Kidney (tissue), 14 donors: ENCODE results near the gene UBAC2. TPM values are rescaled to one million over a fixed set of nuclear protein-coding genes. Genes with fewer than 3 reads are reported as not detected.
A peak's percentile ranks its signal among the peaks of the same experiment; 100 is the strongest.

Source experiments
- DNase-seq, 5 donors: peaks; one replicate each; pipeline ENCODE4 v3.0.0-alpha.2; 2013 to 2020
- FAIRE-seq: peaks from 2 replicates; lab custom pipeline; 2012; peaks lifted over from hg19 to GRCh38; lab: Jason Lieb, UNC
- H3K27ac ChIP-seq, 2 donors: one replicate each; pipeline ENCODE4 v1.7.0; 2013; ENCODE audit warnings: low read depth in 2 of 2, low read length in 2 of 2, inconsistent platforms in 1 of 2
- H3K27me3 ChIP-seq: one replicate; pipeline ENCODE4 v1.7.1; 2013; ENCODE audit warnings: low read length, inconsistent platforms; ENCODE audit not compliant: control insufficient read depth, insufficient read depth
- H3K36me3 ChIP-seq, 3 donors: one replicate each; pipeline versions ENCODE4 v1.7.0 to v1.7.1; 2013; ENCODE audit warnings: low read length in 3 of 3, control low read depth in 1 of 3, inconsistent platforms in 1 of 3; ENCODE audit not compliant: insufficient read depth in 3 of 3, control insufficient read depth in 2 of 3
- H3K4me1 ChIP-seq, 3 donors: one replicate each; pipeline versions ENCODE4 v1.7.0 to v1.7.1; 2013; ENCODE audit warnings: low read length in 3 of 3, inconsistent platforms in 1 of 3, low read depth in 1 of 3; ENCODE audit not compliant: control insufficient read depth in 2 of 3, insufficient read depth in 2 of 3
- H3K4me3 ChIP-seq, 3 donors: one replicate each; pipeline versions ENCODE4 v1.7.0 to v1.8.1; 2013; ENCODE audit warnings: low read length in 3 of 3, control low read depth in 1 of 3, inconsistent platforms in 1 of 3
- H3K9ac ChIP-seq, 3 donors: one replicate each; pipeline versions ENCODE4 v1.7.0 to v1.7.1; 2013; ENCODE audit warnings: low read length in 3 of 3, control low read depth in 1 of 3, inconsistent platforms in 1 of 3
- H3K9me3 ChIP-seq, 3 donors: one replicate each; pipeline versions ENCODE4 v1.7.0 to v1.7.1; 2013; ENCODE audit warnings: low read length in 3 of 3, control low read depth in 1 of 3, inconsistent platforms in 1 of 3; ENCODE audit not compliant: control insufficient read depth in 2 of 3, insufficient read depth in 1 of 3
- intact Hi-C: fragments of 100-400 bp; cut with DNase I; formaldehyde crosslinking; loops from one replicate; pipeline ENCODE4 v1.11.1; 2022
- polyA plus RNA-seq: library from polyadenylated mRNA; stranded (reverse); fragments of 350-450 nt; fragmentation: Illumina TruSeq; extraction: RNeasy Lipid Tissue Mini Kit (QIAGEN cat#74804); gene quantifications from one replicate; pipeline ENCODE4 v1.2.3, GENCODE V29; 2014; ENCODE audit warnings: low read depth, low replicate concordance; ENCODE audit not compliant: insufficient read depth
- total RNA-seq: library from RNA; stranded (reverse); fragmentation: NEBNext Ultra II Directional; extraction: Animal tissue kit (Norgen Biotek cat#: 25700); gene quantifications from one replicate; pipeline ENCODE4 v1.2.1, GENCODE V29; 2021
- TF ChIP-seq, protein P1 (sequence below): IDR thresholded peaks from 3 replicates; pipeline ENCODE4 v1.5.1; 2012; ENCODE audit warnings: mild to moderate bottlenecking, moderate library complexity, borderline replicate concordance; ENCODE audit not compliant: insufficient read depth; ENCODE audit errors: extremely low read depth
- donor health status: control.
- donor health status: control.
- donor health status: control.
- donor health status: control.
- donor health status: control.
- donor health status: DM: yes; HTN: yes; CAD: no.
- donor health status: Normal renal cell carcinoma (clear cell type).

The UBAC2 gene
- total and polyA plus RNA-seq, 2 donors from 2014 or later, result 61.8 to 77.5 TPM

DNA sequence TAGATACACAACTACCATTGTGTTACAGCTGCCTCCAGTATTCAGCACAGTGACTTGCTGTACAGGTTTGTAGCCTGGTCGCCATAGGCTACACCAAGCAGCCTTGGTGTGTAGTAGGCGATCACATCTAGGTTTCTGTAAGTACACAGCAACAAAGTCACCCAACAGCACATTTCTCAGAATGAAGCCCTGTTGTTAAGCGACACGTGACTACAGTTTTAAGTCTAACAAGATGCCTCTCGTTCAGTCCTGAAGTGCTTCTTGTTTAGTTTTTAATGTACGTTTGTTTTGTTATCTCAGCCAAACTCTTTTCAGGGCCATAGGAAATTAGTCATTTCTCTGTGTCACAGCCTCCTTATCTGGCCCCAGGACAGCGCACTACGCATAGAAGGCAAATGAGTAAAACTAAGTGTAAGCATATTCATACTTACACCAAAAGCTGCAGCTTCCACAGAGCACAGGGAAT, 156.5 kb downstream of the UBAC2 start:
- DNase-seq (no peak), FAIRE-seq (no peak)
- H3K4me1 ChIP-seq, result peaks cover 0 to 9% (median 3%) of the 10 kb centered on the region in 3 donors
- no peak overlapping the region for H3K4me3 ChIP-seq
- TF ChIP-seq, protein P1, sequence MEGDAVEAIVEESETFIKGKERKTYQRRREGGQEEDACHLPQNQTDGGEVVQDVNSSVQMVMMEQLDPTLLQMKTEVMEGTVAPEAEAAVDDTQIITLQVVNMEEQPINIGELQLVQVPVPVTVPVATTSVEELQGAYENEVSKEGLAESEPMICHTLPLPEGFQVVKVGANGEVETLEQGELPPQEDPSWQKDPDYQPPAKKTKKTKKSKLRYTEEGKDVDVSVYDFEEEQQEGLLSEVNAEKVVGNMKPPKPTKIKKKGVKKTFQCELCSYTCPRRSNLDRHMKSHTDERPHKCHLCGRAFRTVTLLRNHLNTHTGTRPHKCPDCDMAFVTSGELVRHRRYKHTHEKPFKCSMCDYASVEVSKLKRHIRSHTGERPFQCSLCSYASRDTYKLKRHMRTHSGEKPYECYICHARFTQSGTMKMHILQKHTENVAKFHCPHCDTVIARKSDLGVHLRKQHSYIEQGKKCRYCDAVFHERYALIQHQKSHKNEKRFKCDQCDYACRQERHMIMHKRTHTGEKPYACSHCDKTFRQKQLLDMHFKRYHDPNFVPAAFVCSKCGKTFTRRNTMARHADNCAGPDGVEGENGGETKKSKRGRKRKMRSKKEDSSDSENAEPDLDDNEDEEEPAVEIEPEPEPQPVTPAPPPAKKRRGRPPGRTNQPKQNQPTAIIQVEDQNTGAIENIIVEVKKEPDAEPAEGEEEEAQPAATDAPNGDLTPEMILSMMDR, result no peak
- no peaks in the 10 kb centered on the region for H3K9me3 ChIP-seq
- H3K9ac ChIP-seq, result no peak overlapping the region
- intact Hi-C loops, result no loop called here
- peak overlapping the region in 1 of 2 donors; percentile 52 for H3K27ac ChIP-seq
- H3K36me3 ChIP-seq, result peaks cover 2 to 20% (median 4%) of the 10 kb centered on the region in 3 donors
- H3K27me3 ChIP-seq, result no peaks in the 10 kb centered on the region

DNA sequence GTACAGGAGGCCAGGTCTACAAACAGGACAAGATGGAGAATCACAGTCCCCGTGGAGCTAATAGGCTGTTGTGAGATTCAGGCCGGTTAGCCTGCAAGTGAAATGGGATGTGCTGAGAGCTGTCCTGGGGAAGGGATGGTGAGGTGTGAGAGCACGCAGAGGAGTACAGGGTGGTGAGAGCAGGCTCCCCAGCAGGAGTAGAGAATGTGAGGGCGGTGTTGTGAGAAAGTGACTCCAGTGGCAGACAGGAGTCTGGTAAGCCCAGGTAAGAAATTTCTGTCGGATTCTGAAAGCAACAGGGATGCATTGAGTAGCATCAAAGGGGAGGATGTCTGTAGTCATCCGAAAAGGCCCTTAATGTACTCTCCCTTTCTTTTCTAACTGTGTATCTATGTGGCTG, 157.3 kb downstream of the UBAC2 start:
- Histone ChIP-seq H3K27me3 (no peaks in the 10 kb centered on the region), H3K4me3 (no peak overlapping the region), H3K9ac (no peak overlapping the region), H3K36me3 (peaks cover 2 to 20% (median 4%) of the 10 kb centered on the region in 3 donors), H3K27ac (no peak overlapping the region), H3K9me3 (no peaks in the 10 kb centered on the region), H3K4me1 (peaks cover 0 to 9% (median 3%) of the 10 kb centered on the region in 3 donors)
- TF ChIP-seq, protein P1, result no peak
- no peak for FAIRE-seq
- DNase-seq, result no peak
- intact Hi-C loops, result no loop called here

DNA sequence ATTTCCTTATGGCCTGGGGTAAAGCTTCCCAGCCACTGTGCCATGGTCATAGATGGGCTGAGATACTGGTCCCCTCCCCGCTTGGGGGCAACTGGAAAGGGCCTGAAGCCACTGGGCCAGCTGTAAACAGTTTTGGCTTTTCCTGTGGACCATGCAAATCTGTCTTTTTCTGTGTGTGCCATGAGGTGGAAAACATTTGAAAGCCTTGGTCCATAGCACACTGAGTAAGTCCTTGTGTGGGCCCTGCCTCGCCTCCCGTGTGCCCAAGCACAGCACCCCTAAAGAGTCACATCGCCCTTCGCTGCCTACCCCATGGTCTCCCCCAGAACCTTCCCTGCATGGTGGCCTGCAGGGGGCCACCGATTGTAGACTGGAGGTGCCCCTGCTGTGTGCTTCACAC, 158.9 kb downstream of the UBAC2 start:
- Histone ChIP-seq H3K4me1 (peaks cover 0 to 9% (median 3%) of the 10 kb centered on the region in 3 donors), H3K27ac (no peak overlapping the region), H3K36me3 (peaks cover 2 to 20% (median 4%) of the 10 kb centered on the region in 3 donors), H3K9me3 (no peaks in the 10 kb centered on the region), H3K4me3 (no peak overlapping the region), H3K27me3 (no peaks in the 10 kb centered on the region), H3K9ac (no peak overlapping the region)
- TF ChIP-seq, protein P1, result no peak
- intact Hi-C loops, result no loop called here
- DNase-seq (no peak), FAIRE-seq (no peak)

DNA sequence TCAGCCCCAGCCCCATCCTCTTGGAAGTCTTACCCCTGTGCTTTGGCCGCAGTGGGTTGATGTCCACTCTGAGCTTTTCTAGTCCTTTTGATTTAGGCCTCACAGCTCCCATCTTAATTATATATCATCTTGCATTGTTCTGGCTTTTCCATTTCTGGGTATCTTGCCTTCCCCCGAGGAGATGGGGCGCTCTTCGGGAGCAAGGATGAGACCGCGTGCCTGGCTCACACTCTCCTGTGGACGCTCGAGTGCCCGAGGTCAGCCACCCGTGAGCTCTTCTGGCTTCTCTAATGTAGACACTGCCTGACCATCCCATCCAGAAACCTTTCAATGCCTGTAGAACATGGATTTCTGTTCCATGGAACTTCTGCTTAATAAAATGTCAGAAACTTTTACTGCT, 160.0 kb downstream of the UBAC2 start:
- no peak for FAIRE-seq
- Histone ChIP-seq H3K27me3 (no peaks in the 10 kb centered on the region), H3K9me3 (no peaks in the 10 kb centered on the region), H3K9ac (no peak overlapping the region), H3K4me3 (no peak overlapping the region), H3K36me3 (peaks cover 2 to 15% (median 2%) of the 10 kb centered on the region in 3 donors), H3K4me1 (peaks cover 0 to 9% (median 3%) of the 10 kb centered on the region in 3 donors), H3K27ac (no peak overlapping the region)
- intact Hi-C loops, result no loop called here
- TF ChIP-seq, protein P1, result no peak
- DNase-seq, result no peak
